HEK293 (cell line): Measurements from ENCODE around the gene JPH3.

Source experiments
- GLIS1 ChIP-seq: fragments of 450-650 bp; formaldehyde crosslinking; IDR thresholded peaks from 2 replicates; pipeline ENCODE4 v1.5.1; 2016; ENCODE audit warnings: missing biosample characterization, missing genetic modification characterization
- KLF1 ChIP-seq: fragments of 450-650 bp; formaldehyde crosslinking; IDR thresholded peaks from 2 replicates; pipeline ENCODE4 v1.5.1; 2016; ENCODE audit warnings: missing biosample characterization, missing genetic modification characterization
- MZF1 ChIP-seq: fragments of 450-650 bp; formaldehyde crosslinking; IDR thresholded peaks from 2 replicates; pipeline ENCODE4 v1.5.1; 2017; ENCODE audit warnings: missing biosample characterization, missing genetic modification characterization, borderline replicate concordance
- REPIN1 ChIP-seq: fragments of 450-650 bp; formaldehyde crosslinking; IDR thresholded peaks from 2 replicates; pipeline ENCODE4 v1.5.1; 2017; ENCODE audit warnings: missing biosample characterization, missing genetic modification characterization, low read depth
- YY2 ChIP-seq: fragments of 450-650 bp; formaldehyde crosslinking; IDR thresholded peaks from 2 replicates; pipeline ENCODE4 v1.5.1; 2016; ENCODE audit warnings: missing biosample characterization, missing genetic modification characterization
- ZBTB21 ChIP-seq: fragments of 450-650 bp; formaldehyde crosslinking; IDR thresholded peaks from 2 replicates; pipeline ENCODE4 v1.5.1; 2017; ENCODE audit warnings: missing biosample characterization, missing genetic modification characterization
- ZBTB48 ChIP-seq: fragments of 450-650 bp; formaldehyde crosslinking; IDR thresholded peaks from 2 replicates; pipeline ENCODE4 v1.5.1; 2016; ENCODE audit warnings: missing biosample characterization, missing genetic modification characterization
- ZBTB7A ChIP-seq: fragments of 450-650 bp; formaldehyde crosslinking; IDR thresholded peaks from 2 replicates; pipeline ENCODE4 v1.5.1; 2016; ENCODE audit warnings: low read depth, missing biosample characterization, missing genetic modification characterization
- ZNF155 ChIP-seq: fragments of 450-650 bp; formaldehyde crosslinking; IDR thresholded peaks from 2 replicates; pipeline ENCODE4 v1.5.1; 2016; ENCODE audit warnings: missing biosample characterization, missing genetic modification characterization
- ZNF174 ChIP-seq: fragments of 450-650 bp; formaldehyde crosslinking; IDR thresholded peaks from 2 replicates; pipeline ENCODE4 v1.5.0; 2017; ENCODE audit warnings: missing biosample characterization, mild to moderate bottlenecking, missing genetic modification characterization
- ZNF211 ChIP-seq: fragments of 450-650 bp; formaldehyde crosslinking; IDR thresholded peaks from 2 replicates; pipeline ENCODE4 v1.5.1; 2016; ENCODE audit warnings: low read depth, missing biosample characterization, missing genetic modification characterization
- ZNF248 ChIP-seq: fragments of 450-650 bp; formaldehyde crosslinking; IDR thresholded peaks from 2 replicates; pipeline ENCODE4 v1.5.1; 2017; ENCODE audit warnings: missing biosample characterization, missing genetic modification characterization
- ZNF274 ChIP-seq, 2 experiments: fragments of 200-500 bp in 1 of 2; fragments of 450-650 bp in 1 of 2; sonication (Bioruptor generic) in 1 of 2; formaldehyde crosslinking in 1 of 2; IDR thresholded peaks; 2 replicates each; pipeline versions ENCODE4 v1.5.1 to v1.6.1; 2014 to 2016; ENCODE audit warnings: borderline replicate concordance in 1 of 2, inconsistent platforms in 1 of 2, low read length in 1 of 2, missing biosample characterization in 1 of 2, missing genetic modification characterization in 1 of 2
- ZNF423 ChIP-seq: fragments of 450-650 bp; formaldehyde crosslinking; IDR thresholded peaks from 2 replicates; pipeline ENCODE4 v1.5.1; 2016; ENCODE audit warnings: missing biosample characterization, missing genetic modification characterization
- ZNF48 ChIP-seq: fragments of 450-650 bp; formaldehyde crosslinking; IDR thresholded peaks from 2 replicates; pipeline ENCODE4 v1.5.1; 2016; ENCODE audit warnings: missing biosample characterization, missing genetic modification characterization
- ZNF561 ChIP-seq: fragments of 450-650 bp; IDR thresholded peaks from 2 replicates; pipeline ENCODE4 v1.5.1; 2018; ENCODE audit warnings: missing biosample characterization, missing genetic modification characterization, borderline replicate concordance
- ZNF658 ChIP-seq: fragments of 450-650 bp; formaldehyde crosslinking; IDR thresholded peaks from 2 replicates; pipeline ENCODE4; 2016; ENCODE audit warnings: missing biosample characterization, missing genetic modification characterization
- TF ChIP-seq, protein P1 (sequence below): fragments of 450-650 bp; formaldehyde crosslinking; IDR thresholded peaks from 2 replicates; pipeline ENCODE4 v1.5.1; 2016; ENCODE audit warnings: missing biosample characterization, missing genetic modification characterization
- TF ChIP-seq, protein P2 (sequence below): fragments of 450-650 bp; formaldehyde crosslinking; conservative IDR thresholded peaks from 2 replicates; pipeline ENCODE4 v1.5.1; 2016; ENCODE audit warnings: low read depth, missing biosample characterization, missing genetic modification characterization
- TF ChIP-seq, protein P3 (sequence below): fragments of 450-650 bp; formaldehyde crosslinking; IDR thresholded peaks from 2 replicates; pipeline ENCODE4 v1.5.0; 2017; ENCODE audit warnings: missing biosample characterization, missing genetic modification characterization, borderline replicate concordance
- TF ChIP-seq, protein P4 (sequence below): fragments of 450-650 bp; formaldehyde crosslinking; IDR thresholded peaks from 2 replicates; pipeline ENCODE4 v1.5.1; 2016; ENCODE audit warnings: missing biosample characterization, missing genetic modification characterization, borderline replicate concordance
- TF ChIP-seq, protein P5 (sequence below): fragments of 450-650 bp; formaldehyde crosslinking; conservative IDR thresholded peaks from 2 replicates; pipeline ENCODE4 v1.5.1; 2016; ENCODE audit warnings: low read depth, missing biosample characterization, missing genetic modification characterization

Gene JPH3

DNA sequence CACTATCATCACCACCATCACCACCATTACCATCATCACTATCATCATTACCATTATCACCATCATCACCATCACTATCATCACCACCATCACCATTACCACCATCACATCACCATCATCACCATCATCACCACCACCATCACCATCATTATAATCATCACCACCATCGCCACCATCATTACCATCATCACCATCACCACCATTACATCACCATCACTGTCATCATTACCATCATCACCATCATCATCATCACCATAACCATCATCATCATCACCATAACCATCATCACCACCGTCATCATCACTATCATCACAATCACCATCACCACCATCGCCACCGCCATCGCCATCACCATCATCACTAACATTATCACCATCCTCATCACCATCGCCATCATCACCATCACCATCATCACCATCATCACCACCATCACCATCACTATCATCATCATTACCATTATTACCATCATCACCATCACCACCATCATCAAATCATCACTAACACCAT lies 4.9 kb upstream of the JPH3 start (continued):
- TF ChIP-seq, protein P1, sequence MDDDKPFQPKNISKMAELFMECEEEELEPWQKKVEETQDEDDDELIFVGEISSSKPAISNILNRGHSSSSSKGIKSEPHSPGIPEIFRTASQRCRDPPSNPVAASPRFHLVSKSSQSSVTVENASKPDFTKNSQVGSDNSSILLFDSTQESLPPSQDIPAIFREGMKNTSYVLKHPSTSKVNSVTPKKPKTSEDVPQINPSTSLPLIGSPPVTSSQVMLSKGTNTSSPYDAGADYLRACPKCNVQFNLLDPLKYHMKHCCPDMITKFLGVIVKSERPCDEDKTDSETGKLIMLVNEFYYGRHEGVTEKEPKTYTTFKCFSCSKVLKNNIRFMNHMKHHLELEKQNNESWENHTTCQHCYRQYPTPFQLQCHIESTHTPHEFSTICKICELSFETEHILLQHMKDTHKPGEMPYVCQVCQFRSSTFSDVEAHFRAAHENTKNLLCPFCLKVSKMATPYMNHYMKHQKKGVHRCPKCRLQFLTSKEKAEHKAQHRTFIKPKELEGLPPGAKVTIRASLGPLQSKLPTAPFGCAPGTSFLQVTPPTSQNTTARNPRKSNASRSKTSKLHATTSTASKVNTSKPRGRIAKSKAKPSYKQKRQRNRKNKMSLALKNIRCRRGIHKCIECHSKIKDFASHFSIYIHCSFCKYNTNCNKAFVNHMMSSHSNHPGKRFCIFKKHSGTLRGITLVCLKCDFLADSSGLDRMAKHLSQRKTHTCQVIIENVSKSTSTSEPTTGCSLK (tag by site-specific recombination), result no peak
- TF ChIP-seq, protein P2, sequence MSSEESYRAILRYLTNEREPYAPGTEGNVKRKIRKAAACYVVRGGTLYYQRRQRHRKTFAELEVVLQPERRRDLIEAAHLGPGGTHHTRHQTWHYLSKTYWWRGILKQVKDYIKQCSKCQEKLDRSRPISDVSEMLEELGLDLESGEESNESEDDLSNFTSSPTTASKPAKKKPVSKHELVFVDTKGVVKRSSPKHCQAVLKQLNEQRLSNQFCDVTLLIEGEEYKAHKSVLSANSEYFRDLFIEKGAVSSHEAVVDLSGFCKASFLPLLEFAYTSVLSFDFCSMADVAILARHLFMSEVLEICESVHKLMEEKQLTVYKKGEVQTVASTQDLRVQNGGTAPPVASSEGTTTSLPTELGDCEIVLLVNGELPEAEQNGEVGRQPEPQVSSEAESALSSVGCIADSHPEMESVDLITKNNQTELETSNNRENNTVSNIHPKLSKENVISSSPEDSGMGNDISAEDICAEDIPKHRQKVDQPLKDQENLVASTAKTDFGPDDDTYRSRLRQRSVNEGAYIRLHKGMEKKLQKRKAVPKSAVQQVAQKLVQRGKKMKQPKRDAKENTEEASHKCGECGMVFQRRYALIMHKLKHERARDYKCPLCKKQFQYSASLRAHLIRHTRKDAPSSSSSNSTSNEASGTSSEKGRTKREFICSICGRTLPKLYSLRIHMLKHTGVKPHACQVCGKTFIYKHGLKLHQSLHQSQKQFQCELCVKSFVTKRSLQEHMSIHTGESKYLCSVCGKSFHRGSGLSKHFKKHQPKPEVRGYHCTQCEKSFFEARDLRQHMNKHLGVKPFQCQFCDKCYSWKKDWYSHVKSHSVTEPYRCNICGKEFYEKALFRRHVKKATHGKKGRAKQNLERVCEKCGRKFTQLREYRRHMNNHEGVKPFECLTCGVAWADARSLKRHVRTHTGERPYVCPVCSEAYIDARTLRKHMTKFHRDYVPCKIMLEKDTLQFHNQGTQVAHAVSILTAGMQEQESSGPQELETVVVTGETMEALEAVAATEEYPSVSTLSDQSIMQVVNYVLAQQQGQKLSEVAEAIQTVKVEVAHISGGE (tag by site-specific recombination), result no peak
- TF ChIP-seq ZNF48 (tag by site-specific recombination), result no peak
- TF ChIP-seq MZF1 (tag by site-specific recombination), result no peak
- TF ChIP-seq GLIS1, result no peak
- no peak for TF ChIP-seq ZNF274 (IDR thresholded peaks at IDR 0.05; ENCODE audit: low read length)
- peak; percentile 74 for TF ChIP-seq ZNF274 (tag by site-specific recombination; IDR thresholded peaks at IDR 0.05; ENCODE audit: borderline replicate concordance)
- TF ChIP-seq, protein P3, sequence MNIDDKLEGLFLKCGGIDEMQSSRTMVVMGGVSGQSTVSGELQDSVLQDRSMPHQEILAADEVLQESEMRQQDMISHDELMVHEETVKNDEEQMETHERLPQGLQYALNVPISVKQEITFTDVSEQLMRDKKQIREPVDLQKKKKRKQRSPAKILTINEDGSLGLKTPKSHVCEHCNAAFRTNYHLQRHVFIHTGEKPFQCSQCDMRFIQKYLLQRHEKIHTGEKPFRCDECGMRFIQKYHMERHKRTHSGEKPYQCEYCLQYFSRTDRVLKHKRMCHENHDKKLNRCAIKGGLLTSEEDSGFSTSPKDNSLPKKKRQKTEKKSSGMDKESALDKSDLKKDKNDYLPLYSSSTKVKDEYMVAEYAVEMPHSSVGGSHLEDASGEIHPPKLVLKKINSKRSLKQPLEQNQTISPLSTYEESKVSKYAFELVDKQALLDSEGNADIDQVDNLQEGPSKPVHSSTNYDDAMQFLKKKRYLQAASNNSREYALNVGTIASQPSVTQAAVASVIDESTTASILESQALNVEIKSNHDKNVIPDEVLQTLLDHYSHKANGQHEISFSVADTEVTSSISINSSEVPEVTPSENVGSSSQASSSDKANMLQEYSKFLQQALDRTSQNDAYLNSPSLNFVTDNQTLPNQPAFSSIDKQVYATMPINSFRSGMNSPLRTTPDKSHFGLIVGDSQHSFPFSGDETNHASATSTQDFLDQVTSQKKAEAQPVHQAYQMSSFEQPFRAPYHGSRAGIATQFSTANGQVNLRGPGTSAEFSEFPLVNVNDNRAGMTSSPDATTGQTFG, result no peak
- peak; percentile 71; the same call in 1 of the 2 replicates for TF ChIP-seq ZNF658 (tag by site-specific recombination)
- peak; percentile 72 for TF ChIP-seq YY2 (tag by site-specific recombination)
- TF ChIP-seq, protein P4, sequence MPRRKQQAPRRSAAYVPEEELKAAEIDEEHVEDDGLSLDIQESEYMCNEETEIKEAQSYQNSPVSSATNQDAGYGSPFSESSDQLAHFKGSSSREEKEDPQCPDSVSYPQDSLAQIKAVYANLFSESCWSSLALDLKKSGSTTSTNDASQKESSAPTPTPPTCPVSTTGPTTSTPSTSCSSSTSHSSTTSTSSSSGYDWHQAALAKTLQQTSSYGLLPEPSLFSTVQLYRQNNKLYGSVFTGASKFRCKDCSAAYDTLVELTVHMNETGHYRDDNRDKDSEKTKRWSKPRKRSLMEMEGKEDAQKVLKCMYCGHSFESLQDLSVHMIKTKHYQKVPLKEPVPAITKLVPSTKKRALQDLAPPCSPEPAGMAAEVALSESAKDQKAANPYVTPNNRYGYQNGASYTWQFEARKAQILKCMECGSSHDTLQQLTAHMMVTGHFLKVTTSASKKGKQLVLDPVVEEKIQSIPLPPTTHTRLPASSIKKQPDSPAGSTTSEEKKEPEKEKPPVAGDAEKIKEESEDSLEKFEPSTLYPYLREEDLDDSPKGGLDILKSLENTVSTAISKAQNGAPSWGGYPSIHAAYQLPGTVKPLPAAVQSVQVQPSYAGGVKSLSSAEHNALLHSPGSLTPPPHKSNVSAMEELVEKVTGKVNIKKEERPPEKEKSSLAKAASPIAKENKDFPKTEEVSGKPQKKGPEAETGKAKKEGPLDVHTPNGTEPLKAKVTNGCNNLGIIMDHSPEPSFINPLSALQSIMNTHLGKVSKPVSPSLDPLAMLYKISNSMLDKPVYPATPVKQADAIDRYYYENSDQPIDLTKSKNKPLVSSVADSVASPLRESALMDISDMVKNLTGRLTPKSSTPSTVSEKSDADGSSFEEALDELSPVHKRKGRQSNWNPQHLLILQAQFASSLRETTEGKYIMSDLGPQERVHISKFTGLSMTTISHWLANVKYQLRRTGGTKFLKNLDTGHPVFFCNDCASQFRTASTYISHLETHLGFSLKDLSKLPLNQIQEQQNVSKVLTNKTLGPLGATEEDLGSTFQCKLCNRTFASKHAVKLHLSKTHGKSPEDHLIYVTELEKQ (tag by site-specific recombination), result no peak
- TF ChIP-seq KLF1, result 0 out of 2 replicates have a peak, but pooled peaks have one; percentile 20
- 0 out of 2 replicates have a peak, but pooled peaks have one; percentile 37 for TF ChIP-seq ZNF248 (tag by site-specific recombination)
- TF ChIP-seq ZBTB48 (tag by site-specific recombination), result peak; percentile 48; the same call in 1 of the 2 replicates
- peak; percentile 34; the same call in 1 of the 2 replicates for TF ChIP-seq ZBTB21 (tag by site-specific recombination)
- 0 out of 2 replicates have a peak, but pooled peaks have one; percentile 13 for TF ChIP-seq ZNF155 (tag by site-specific recombination)
- no peak for TF ChIP-seq REPIN1
- TF ChIP-seq ZNF561 (tag by site-specific recombination), result no peak
- TF ChIP-seq, protein P5, sequence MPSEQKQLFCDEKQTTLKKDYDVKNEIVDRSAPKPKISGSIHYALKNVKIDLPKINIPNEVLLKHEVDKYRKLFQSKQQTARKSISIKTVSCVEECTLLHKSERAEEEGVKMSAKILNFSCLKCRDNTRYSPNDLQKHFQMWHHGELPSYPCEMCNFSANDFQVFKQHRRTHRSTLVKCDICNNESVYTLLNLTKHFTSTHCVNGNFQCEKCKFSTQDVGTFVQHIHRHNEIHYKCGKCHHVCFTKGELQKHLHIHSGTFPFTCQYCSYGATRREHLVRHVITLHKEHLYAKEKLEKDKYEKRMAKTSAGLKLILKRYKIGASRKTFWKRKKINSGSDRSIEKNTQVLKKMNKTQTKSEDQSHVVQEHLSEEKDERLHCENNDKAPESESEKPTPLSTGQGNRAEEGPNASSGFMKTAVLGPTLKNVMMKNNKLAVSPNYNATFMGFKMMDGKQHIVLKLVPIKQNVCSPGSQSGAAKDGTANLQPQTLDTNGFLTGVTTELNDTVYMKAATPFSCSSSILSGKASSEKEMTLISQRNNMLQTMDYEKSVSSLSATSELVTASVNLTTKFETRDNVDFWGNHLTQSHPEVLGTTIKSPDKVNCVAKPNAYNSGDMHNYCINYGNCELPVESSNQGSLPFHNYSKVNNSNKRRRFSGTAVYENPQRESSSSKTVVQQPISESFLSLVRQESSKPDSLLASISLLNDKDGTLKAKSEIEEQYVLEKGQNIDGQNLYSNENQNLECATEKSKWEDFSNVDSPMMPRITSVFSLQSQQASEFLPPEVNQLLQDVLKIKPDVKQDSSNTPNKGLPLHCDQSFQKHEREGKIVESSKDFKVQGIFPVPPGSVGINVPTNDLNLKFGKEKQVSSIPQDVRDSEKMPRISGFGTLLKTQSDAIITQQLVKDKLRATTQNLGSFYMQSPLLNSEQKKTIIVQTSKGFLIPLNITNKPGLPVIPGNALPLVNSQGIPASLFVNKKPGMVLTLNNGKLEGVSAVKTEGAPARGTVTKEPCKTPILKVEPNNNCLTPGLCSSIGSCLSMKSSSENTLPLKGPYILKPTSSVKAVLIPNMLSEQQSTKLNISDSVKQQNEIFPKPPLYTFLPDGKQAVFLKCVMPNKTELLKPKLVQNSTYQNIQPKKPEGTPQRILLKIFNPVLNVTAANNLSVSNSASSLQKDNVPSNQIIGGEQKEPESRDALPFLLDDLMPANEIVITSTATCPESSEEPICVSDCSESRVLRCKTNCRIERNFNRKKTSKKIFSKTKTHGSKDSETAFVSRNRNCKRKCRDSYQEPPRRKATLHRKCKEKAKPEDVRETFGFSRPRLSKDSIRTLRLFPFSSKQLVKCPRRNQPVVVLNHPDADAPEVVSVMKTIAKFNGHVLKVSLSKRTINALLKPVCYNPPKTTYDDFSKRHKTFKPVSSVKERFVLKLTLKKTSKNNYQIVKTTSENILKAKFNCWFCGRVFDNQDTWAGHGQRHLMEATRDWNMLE (tag by site-specific recombination), result no peak
- TF ChIP-seq ZBTB7A (tag by site-specific recombination), result no peak
- peak; percentile 10; the same call in 1 of the 2 replicates for TF ChIP-seq ZNF211 (tag by site-specific recombination)
- no peak for TF ChIP-seq ZNF174 (tag by site-specific recombination)
- TF ChIP-seq ZNF423, result no peak
